Tibial artery (tissue), 4 donors: Measurements from ENCODE around the gene C22orf31.

Experiments used
- DNase-seq, 2 donors: peaks; one replicate each; pipeline ENCODE4 v3.0.0-alpha.2; 2019
- H3K27ac ChIP-seq, 2 donors: fragments of 200-600 bp; sonication (generic) in 1 of 2; 1 replicate in 1 of 2; 2 replicates in 1 of 2; pipeline ENCODE4 v1.5.1; 2018 to 2019; ENCODE audit warnings: mild to moderate bottlenecking in 1 of 2
- H3K27me3 ChIP-seq, 2 donors: fragments of 200-600 bp; sonication (generic) in 1 of 2; one replicate each; pipeline versions ENCODE4 v1.5.1 to v1.6.0; 2016 to 2019
- H3K36me3 ChIP-seq, 3 donors: fragments of 200-600 bp; sonication (generic) in 2 of 3; one replicate each; pipeline ENCODE4 v1.5.1; 2016 to 2019; ENCODE audit warnings: mild to moderate bottlenecking in 2 of 3
- H3K4me1 ChIP-seq, 4 donors: fragments of 200-600 bp; sonication (generic) in 2 of 4; 1 replicate in 3 of 4; 2 replicates in 1 of 4; pipeline ENCODE4 v1.5.1; 2016 to 2019
- H3K4me3 ChIP-seq, 2 donors: fragments of 200-600 bp; sonication (generic) in 1 of 2; 1 replicate in 1 of 2; 2 replicates in 1 of 2; pipeline ENCODE4 v1.5.1; 2018 to 2019; ENCODE audit warnings: mild to moderate bottlenecking in 2 of 2
- H3K9me3 ChIP-seq, 3 donors: fragments of 200-600 bp; sonication (generic) in 1 of 3; one replicate each; pipeline ENCODE4 v1.5.1; 2016 to 2019
- CTCF ChIP-seq, 2 experiments: fragments of 200-600 bp in 1 of 2; fragments of 450-650 bp in 1 of 2; IDR thresholded peaks; one replicate each; pipeline ENCODE4 v1.5.1; 2017 to 2019; ENCODE audit warnings: antibody characterized with exemption in 2 of 2, mild to moderate bottlenecking in 1 of 2, moderate library complexity in 1 of 2
- intact Hi-C: fragments of 100-400 bp; cut with DNase I; formaldehyde crosslinking; loops from one replicate; pipeline ENCODE4 v1.15.0; 2023; ENCODE audit warnings: low total_unique reads

C22orf31 gene

GRCh38 chr22:29080106-29080975 is 18.7 kb upstream of the C22orf31 start:
- intact Hi-C loops, result no loop called here
- no peak for TF ChIP-seq CTCF (IDR thresholded peaks at IDR 0.05)
- H3K27me3 ChIP-seq, result no peaks in the 10 kb centered on the region
- H3K9me3 ChIP-seq, result no peaks in the 10 kb centered on the region
- peak in 1 of 2 donors; percentile 56 for DNase-seq
- no peaks in the 10 kb centered on the region for H3K36me3 ChIP-seq
- no peaks in the 10 kb centered on the region for H3K4me1 ChIP-seq
- H3K27ac ChIP-seq, result no peak overlapping the region
- H3K4me3 ChIP-seq, result no peak overlapping the region

- H3K4me3 ChIP-seq, result no peak overlapping the region
- intact Hi-C loops, result no loop called here
- no peaks in the 10 kb centered on the region for H3K27me3 ChIP-seq
- no peak overlapping the region for H3K27ac ChIP-seq
- H3K4me1 ChIP-seq, result peaks cover 0 to 1% (median 0%) of the 10 kb centered on the region in 4 donors
- DNase-seq, result no peak
- no peaks in the 10 kb centered on the region for H3K36me3 ChIP-seq
- H3K9me3 ChIP-seq, result no peaks in the 10 kb centered on the region
- no peak for TF ChIP-seq CTCF (IDR thresholded peaks at IDR 0.05)
Observed at GRCh38 chr22:29079218-29079901, 17.7 kb upstream of the C22orf31 start.

- DNase-seq, result no peak
- no peaks in the 10 kb centered on the region for H3K36me3 ChIP-seq
- intact Hi-C loops, result no loop called here
- H3K4me3 ChIP-seq, result no peak overlapping the region
- TF ChIP-seq CTCF (IDR thresholded peaks at IDR 0.05), result no peak
- H3K4me1 ChIP-seq, result peaks cover 0 to 6% (median 3%) of the 10 kb centered on the region in 4 donors
- H3K27me3 ChIP-seq, result no peaks in the 10 kb centered on the region
- no peaks in the 10 kb centered on the region for H3K9me3 ChIP-seq
- no peak overlapping the region for H3K27ac ChIP-seq
Observed at GRCh38 chr22:29078869-29079207, 17.2 kb upstream of the C22orf31 start.

- no peaks in the 10 kb centered on the region for H3K36me3 ChIP-seq
- H3K27ac ChIP-seq, result no peak overlapping the region
- no peaks in the 10 kb centered on the region for H3K27me3 ChIP-seq
- no peak for TF ChIP-seq CTCF (IDR thresholded peaks at IDR 0.05)
- no peak overlapping the region for H3K4me3 ChIP-seq
- H3K9me3 ChIP-seq, result no peaks in the 10 kb centered on the region
- no peak for DNase-seq
- intact Hi-C loops, result no loop called here
- H3K4me1 ChIP-seq, result peaks cover 0 to 12% (median 9%) of the 10 kb centered on the region in 4 donors
Observed at GRCh38 chr22:29078036-29078868, 16.6 kb upstream of the C22orf31 start.

- peak overlapping the region; percentile 42 to 52 for H3K27ac ChIP-seq
- H3K4me1 ChIP-seq, result peaks cover 0 to 32% (median 25%) of the 10 kb centered on the region in 4 donors
- no peak for TF ChIP-seq CTCF (IDR thresholded peaks at IDR 0.05)
- intact Hi-C loops, result no loop called here
- H3K9me3 ChIP-seq, result no peaks in the 10 kb centered on the region
- no peaks in the 10 kb centered on the region for H3K27me3 ChIP-seq
- no peaks in the 10 kb centered on the region for H3K36me3 ChIP-seq
- peak overlapping the region; percentile 57 to 81 for H3K4me3 ChIP-seq
- no peak for DNase-seq
Observed at GRCh38 chr22:29074276-29074772, 12.7 kb upstream of the C22orf31 start.
